GM12872 (cell line): ENCODE results near the gene TMEM131.

ENCODE experiments used
- CTCF ChIP-seq: IDR thresholded peaks from 3 replicates; pipeline ENCODE4 v1.5.1; 2011; ENCODE audit warnings: low read depth, mild to moderate bottlenecking, low read length, moderate library complexity; ENCODE audit not compliant: insufficient read depth

The TMEM131 gene

GRCh38 chr2:98036349-98037000 is 40.7 kb upstream of the TMEM131 start:
- no peak for TF ChIP-seq CTCF

- TF ChIP-seq CTCF, result no peak
These were observed 39.0 kb upstream of the TMEM131 start for GRCh38 chr2:98034745-98035144.

GRCh38 chr2:98032086-98032485 is 36.3 kb upstream of the TMEM131 start:
- TF ChIP-seq CTCF, result no peak

- TF ChIP-seq CTCF, result no peak
These were observed 34.0 kb upstream of the TMEM131 start for GRCh38 chr2:98029718-98030222.

GRCh38 chr2:98028931-98029717 is 33.4 kb upstream of the TMEM131 start:
- TF ChIP-seq CTCF, result no peak

GRCh38 chr2:98028101-98028561 is 32.4 kb upstream of the TMEM131 start:
- TF ChIP-seq CTCF, result no peak

- no peak for TF ChIP-seq CTCF
These were observed 31.8 kb upstream of the TMEM131 start for GRCh38 chr2:98027538-98027937.
